GM21737 (cell line): Measurements from ENCODE around the gene ACTR8.

Source experiments
- ATAC-seq: cut with Tn5 transposase; IDR thresholded peaks from one replicate; pipeline ENCODE4 v1.9.1; 2021; ENCODE audit warnings: mild to moderate bottlenecking, moderate library complexity; ENCODE audit not compliant: unreplicated experiment

ACTR8 gene

GRCh38 chr3:53836084-53836872 lies 45.7 kb downstream of the ACTR8 start:
- ATAC-seq = no peak

- ATAC-seq = no peak
Observed at GRCh38 chr3:53835257-53835656, 46.7 kb downstream of the ACTR8 start.

- no peak for ATAC-seq
Observed at GRCh38 chr3:53834429-53835095, 47.4 kb downstream of the ACTR8 start.

GRCh38 chr3:53833700-53834099 lies 48.3 kb downstream of the ACTR8 start:
- no peak for ATAC-seq

DNA sequence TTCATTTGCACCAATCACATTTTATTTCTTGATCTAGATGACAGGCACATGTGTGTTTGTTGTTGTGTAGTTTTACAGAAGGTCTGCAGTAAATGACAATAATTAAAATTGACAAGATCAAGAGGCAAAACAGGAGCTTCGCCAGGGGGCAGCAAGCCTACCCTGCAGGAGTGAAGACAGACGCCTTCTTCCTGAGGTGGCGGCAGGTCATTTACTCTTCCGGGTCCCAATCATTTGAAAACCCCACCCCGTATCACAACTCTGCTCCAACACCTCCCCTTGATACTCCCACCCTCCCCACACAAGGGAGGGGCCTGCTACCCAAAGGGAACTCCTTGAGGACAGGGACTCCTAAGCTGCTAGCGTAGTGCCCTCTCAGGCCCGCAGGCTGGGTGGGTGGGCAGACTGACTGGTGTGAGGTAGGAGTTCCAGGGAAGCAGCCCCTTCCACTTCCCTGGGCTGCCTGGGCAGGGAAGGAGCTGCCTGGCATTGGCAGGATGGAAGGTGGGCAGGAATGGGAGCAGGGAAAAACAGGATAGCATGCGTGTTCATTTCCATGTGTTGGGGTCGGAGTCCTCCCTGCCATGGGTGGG lies 48.8 kb downstream of the ACTR8 start:
- no peak for ATAC-seq

GRCh38 chr3:53830944-53831343 lies 51.0 kb downstream of the ACTR8 start:
- ATAC-seq = no peak

- no peak for ATAC-seq
Observed at GRCh38 chr3:53829605-53830004, 52.3 kb downstream of the ACTR8 start.

DNA sequence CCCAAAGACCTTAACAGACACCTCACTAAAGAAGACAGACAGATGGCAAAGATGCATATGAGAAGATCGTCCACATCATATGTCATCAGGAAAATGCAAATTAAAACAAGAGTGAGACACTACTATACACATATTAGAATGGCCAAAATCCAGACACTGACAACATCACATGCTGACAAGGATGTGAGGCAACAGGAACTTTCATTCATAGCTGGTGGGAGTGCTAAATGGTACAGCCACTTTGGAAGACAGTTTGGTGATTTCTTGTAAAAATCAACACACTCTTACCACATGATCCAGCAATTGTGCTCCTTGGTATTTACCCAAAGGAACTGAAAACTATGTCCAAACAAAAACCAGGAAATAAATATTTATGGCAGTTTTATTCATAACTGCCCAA lies 53.4 kb downstream of the ACTR8 start:
- ATAC-seq = no peak

DNA sequence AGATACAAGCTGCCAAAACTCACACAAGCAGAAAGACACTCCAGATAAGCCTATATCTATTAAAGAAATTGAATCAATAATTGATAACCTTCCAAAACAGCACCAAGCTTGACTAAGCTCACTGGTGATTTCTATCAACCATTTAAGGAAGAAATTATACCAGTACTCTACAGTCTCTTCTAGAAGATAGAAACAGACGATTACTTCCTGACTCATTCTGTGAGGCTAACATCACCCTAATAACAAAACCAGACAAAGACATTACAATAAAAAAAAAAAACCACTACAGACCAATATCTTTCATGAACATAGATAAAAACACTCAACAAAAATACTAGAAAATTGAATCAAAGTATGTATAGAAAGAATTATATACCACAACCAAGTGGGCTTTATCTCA lies 55.9 kb downstream of the ACTR8 start:
- ATAC-seq = no peak

DNA sequence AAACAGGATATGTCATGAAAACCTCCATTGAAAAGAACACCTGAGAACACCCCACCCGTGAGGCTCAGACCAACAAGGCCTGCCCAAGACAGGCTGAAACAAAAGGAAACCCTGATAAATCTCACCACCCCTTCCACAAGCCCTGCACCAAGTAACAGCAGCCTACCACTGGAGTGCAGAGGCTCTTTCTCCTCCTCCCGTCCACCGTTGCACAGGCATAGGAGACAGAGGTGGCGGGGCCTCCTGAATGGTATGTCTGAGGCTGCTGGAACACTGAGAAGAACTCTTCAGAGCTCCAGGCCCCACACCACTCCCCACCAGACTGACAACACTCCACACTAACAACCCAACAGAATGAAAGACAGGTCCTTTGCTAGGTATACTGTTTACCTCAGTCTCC lies 57.2 kb downstream of the ACTR8 start:
- ATAC-seq = no peak

DNA sequence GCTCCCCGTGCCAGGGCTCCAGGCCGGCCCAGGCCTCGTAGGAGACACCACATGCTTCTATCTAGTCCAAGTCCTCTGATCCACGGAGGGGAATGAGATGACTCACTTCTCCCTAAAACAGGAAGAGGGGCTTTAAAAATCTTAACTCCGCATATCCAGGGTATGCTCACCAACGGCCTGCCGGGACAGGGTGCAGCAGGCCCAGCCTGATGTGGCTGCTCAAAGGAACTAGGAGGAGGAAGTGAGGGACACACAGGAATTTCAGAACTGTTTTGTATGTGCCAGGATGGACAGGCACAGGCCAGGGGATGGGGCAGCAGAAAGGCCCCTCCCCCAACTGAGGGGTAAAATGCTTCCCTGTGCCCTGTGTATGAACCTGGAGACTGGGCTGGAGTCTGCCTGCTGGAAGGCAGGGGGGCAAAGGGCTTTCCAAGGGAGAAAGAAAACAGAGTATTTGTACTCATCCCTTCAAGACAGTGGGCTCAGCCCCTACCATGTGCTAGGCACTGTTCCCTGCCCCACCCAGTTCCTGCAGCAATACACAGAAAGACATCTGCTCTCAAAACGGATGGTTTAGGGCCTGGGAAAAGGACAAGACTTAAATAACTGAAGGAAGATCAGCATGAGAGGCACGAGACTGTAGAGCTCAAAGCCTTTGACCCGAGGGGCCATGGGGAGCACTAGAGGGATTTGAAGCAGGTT lies 57.8 kb downstream of the ACTR8 start:
- no peak for ATAC-seq

GRCh38 chr3:53823026-53823955 lies 58.7 kb downstream of the ACTR8 start:
- ATAC-seq = no peak

GRCh38 chr3:53822331-53822741 lies 59.6 kb downstream of the ACTR8 start:
- ATAC-seq = no peak

GRCh38 chr3:53821631-53822121 lies 60.3 kb downstream of the ACTR8 start:
- ATAC-seq = no peak

- no peak for ATAC-seq
Observed at GRCh38 chr3:53820756-53821580, 61.0 kb downstream of the ACTR8 start.

DNA sequence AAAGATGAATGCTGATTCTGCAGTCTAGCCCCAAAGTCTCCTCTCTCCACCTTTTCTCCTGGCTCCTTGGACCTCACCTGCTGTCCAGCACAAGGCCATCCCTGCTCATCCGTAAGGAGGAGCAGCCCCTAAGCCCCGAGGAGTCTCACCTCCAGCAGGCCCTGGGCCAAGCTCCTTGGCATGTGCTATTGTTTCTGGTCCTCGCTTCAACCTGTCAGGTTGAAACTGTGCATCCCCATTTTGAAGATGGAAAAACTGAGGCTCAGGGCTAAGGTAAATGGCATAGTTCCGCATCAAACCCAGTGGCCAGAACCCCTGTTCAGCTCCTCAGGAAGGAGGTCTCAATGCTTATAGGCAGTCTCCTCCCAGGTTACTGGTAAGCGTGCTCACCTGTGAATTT lies 61.9 kb downstream of the ACTR8 start:
- no peak for ATAC-seq

- ATAC-seq = no peak
Observed at GRCh38 chr3:53819163-53819868, 62.6 kb downstream of the ACTR8 start.

DNA sequence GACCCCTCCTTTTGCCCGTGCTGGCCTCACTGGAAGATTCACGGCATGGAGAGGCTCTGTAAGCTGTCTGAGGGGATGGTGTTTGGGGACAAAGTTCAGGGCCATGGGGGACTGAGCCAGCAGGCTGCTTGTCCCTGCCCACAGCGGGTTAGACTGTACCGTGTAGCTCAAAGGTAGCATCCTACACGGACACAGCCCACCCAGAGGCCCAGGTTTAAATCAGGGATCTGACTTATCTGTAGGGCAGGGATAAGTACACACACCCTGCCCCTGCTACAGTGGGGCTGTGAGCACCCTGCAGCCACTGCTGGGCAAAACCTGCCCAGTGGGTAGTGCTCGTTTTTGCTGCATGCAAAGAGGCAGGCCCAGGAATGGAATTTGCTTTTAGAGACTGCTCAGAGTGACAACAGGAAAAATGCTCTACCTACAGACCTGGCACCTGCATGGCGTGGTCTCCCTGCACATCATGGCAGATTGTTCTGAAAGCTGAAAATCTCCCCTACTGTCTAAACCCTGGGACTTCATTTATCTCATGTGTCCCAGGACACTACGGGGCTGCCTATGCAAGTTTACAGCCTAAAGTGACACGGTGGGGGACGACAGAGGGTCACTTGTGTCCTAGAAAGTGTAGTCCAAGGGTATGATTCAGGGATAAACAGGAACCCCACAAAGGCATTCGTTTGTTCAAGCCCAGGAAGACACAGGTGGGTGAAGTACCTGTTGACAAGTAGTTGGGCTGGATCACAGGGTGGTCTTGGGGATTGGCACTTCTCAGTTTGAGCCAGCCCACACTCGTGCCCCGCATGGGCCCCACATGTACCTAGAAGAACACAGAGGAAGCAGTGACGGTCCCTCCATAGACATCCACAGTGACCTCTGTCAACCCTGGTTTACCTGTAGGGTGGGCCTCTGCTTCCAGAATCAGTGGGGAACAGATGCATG lies 63.5 kb downstream of the ACTR8 start:
- ATAC-seq = no peak
